Transverse colon (tissue), 3 donors: ENCODE measurements around the gene ZNF263.

Experiments
- CTCF ChIP-seq, 5 experiments: fragments of 200-600 bp in 3 of 5; fragments of 450-650 bp in 2 of 5; sonication (generic) in 3 of 5; IDR thresholded peaks; 1 replicate in 2 of 5; 2 replicates in 3 of 5; pipeline ENCODE4 v1.5.1; 2016 to 2017; ENCODE audit warnings: antibody characterized with exemption in 5 of 5, inconsistent platforms in 3 of 5, mild to moderate bottlenecking in 2 of 5, moderate library complexity in 1 of 5
- POLR2A ChIP-seq: fragments of 450-650 bp; IDR thresholded peaks from one replicate; pipeline ENCODE4 v1.6.1; 2016; ENCODE audit warnings: antibody characterized with exemption, mild to moderate bottlenecking, moderate library complexity

DNA sequence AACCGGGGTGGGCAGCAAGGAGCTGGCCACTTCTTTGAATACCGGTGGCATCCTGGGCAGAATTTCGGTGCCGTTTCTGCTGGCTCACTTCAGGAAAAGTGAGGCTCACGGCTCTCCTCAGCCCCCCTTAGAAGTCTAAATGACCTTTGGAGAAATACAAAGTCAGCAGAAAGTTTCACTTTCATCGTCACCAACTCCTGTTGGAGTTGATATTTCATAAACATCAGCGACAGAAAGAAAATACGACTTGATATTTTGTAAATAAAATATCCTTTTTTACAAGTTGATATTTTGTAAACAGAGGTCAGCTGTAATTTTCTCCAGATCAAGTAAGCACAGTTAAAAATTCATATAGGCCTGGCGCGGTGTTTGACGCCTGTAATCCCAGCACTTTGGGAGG is 22.8 kb downstream of the ZNF263 start:
- TF ChIP-seq CTCF (IDR thresholded peaks at IDR 0.05) (no peak), POLR2A (no peak)
